ENCODE data around the gene CALU.

Gene CALU

DNA sequence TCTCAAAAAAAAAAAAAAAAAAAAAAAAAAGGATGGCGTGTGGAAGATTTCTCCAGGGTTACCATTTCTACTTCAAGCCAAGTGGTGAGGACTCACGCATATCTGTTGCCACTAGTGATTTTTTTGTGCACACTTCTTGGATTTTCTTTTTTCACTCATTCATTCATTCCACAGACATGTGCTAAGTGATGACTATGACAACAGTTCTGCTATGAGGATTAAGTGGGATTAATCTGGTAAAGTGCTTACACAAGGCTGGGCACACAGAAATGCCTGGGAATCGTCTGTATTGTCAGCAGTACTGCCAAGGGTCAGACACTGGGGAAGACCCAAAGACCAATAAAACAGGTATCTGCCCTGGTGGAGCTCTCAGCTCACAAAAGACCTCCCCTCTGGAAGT is 42.7 kb downstream of the CALU start:
- DNase-seq (no peak), ATAC-seq (ENCODE audit: insufficient read depth, low read depth) (no peak)
- H3K79me2 ChIP-seq (ENCODE audit: insufficient read depth, low read length), result no peaks in the 10 kb centered on the region
- no peak for TF ChIP-seq EZH2 (IDR thresholded peaks at IDR 0.05; ENCODE audit: borderline replicate concordance, low read depth, low read length, severe bottlenecking)
- TF ChIP-seq, protein P1, sequence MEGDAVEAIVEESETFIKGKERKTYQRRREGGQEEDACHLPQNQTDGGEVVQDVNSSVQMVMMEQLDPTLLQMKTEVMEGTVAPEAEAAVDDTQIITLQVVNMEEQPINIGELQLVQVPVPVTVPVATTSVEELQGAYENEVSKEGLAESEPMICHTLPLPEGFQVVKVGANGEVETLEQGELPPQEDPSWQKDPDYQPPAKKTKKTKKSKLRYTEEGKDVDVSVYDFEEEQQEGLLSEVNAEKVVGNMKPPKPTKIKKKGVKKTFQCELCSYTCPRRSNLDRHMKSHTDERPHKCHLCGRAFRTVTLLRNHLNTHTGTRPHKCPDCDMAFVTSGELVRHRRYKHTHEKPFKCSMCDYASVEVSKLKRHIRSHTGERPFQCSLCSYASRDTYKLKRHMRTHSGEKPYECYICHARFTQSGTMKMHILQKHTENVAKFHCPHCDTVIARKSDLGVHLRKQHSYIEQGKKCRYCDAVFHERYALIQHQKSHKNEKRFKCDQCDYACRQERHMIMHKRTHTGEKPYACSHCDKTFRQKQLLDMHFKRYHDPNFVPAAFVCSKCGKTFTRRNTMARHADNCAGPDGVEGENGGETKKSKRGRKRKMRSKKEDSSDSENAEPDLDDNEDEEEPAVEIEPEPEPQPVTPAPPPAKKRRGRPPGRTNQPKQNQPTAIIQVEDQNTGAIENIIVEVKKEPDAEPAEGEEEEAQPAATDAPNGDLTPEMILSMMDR (IDR thresholded peaks at IDR 0.05; ENCODE audit: borderline replicate concordance, extremely low read depth, low read length, poor library complexity, severe bottlenecking), result no peak
- peaks cover 2% of the 10 kb centered on the region for H3K9me3 ChIP-seq (ENCODE audit: insufficient read depth, low read length, severe bottlenecking)
- H3K4me2 ChIP-seq (ENCODE audit: insufficient read depth, low read length), result no peak overlapping the region
- no peak overlapping the region for H3K4me3 ChIP-seq (ENCODE audit: low read depth in 1 of 2, low read length in 2 of 2)
- no peaks in the 10 kb centered on the region for H3K27me3 ChIP-seq (ENCODE audit: insufficient read depth, low read length, poor library complexity)
- H3K36me3 ChIP-seq (ENCODE audit: insufficient read depth, low read length), result no peaks in the 10 kb centered on the region
- H2AFZ ChIP-seq (ENCODE audit: low read depth, low read length), result no peak overlapping the region
- no peak overlapping the region for H3K9ac ChIP-seq (ENCODE audit: low read depth, low read length)
- H3K27ac ChIP-seq (ENCODE audit: low read length), result no peak overlapping the region
- no peaks in the 10 kb centered on the region for H4K20me1 ChIP-seq (ENCODE audit: insufficient read depth, low read length)
- H3K4me1 ChIP-seq (ENCODE audit: insufficient read depth, low read length), result no peaks in the 10 kb centered on the region

DNA sequence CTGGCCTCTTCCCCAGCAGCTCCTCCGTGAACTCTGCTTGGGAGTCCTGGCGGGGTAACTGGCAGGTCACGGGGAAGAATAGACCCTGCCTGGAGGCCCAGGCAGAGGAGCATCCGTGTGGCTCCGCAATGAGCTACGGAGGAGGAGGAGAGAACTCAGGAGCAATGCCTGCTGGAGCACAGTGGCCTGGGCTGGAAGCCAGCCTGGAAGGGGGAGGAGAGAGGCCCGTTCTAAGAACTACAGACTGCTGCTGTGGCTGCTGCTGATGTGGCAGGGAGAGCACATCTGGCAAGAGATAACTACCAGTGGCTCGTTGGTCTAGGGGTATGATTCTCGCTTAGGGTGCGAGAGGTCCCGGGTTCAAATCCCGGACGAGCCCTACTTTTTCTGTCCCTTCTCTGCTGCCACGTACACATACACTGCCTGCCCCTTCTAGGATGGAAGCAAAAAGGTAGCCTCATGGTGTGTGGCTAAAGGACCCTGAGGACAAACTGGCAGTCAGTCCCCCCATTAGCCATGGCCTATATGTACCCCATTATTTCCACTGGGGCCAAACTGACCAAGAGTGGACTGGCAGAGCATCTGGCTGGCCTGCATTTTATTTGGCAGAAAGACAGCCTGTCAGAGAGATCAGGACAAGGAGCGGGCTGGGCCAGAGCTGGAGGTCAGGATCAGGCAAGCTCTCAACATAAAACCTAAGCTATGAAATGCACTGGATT is 44.1 kb downstream of the CALU start:
- no peaks in the 10 kb centered on the region for H3K36me3 ChIP-seq (ENCODE audit: insufficient read depth, low read length)
- no peak overlapping the region for H2AFZ ChIP-seq (ENCODE audit: low read depth, low read length)
- no peaks in the 10 kb centered on the region for H3K9me3 ChIP-seq (ENCODE audit: insufficient read depth, low read length, severe bottlenecking)
- TF ChIP-seq EZH2 (IDR thresholded peaks at IDR 0.05; ENCODE audit: borderline replicate concordance, low read depth, low read length, severe bottlenecking), result no peak
- TF ChIP-seq, protein P1 (IDR thresholded peaks at IDR 0.05; ENCODE audit: borderline replicate concordance, extremely low read depth, low read length, poor library complexity, severe bottlenecking), result no peak
- H3K27me3 ChIP-seq (ENCODE audit: insufficient read depth, low read length, poor library complexity), result no peaks in the 10 kb centered on the region
- H3K79me2 ChIP-seq (ENCODE audit: insufficient read depth, low read length), result no peaks in the 10 kb centered on the region
- peak; percentile 16 for DNase-seq
- no peak overlapping the region for H3K27ac ChIP-seq (ENCODE audit: low read length)
- no peak overlapping the region for H3K4me2 ChIP-seq (ENCODE audit: insufficient read depth, low read length)
- ATAC-seq (ENCODE audit: insufficient read depth, low read depth), result no peak
- no peak overlapping the region for H3K4me3 ChIP-seq (ENCODE audit: low read depth in 1 of 2, low read length in 2 of 2)
- no peaks in the 10 kb centered on the region for H4K20me1 ChIP-seq (ENCODE audit: insufficient read depth, low read length)
- H3K4me1 ChIP-seq (ENCODE audit: insufficient read depth, low read length), result no peaks in the 10 kb centered on the region
- H3K9ac ChIP-seq (ENCODE audit: low read depth, low read length), result no peak overlapping the region

DNA sequence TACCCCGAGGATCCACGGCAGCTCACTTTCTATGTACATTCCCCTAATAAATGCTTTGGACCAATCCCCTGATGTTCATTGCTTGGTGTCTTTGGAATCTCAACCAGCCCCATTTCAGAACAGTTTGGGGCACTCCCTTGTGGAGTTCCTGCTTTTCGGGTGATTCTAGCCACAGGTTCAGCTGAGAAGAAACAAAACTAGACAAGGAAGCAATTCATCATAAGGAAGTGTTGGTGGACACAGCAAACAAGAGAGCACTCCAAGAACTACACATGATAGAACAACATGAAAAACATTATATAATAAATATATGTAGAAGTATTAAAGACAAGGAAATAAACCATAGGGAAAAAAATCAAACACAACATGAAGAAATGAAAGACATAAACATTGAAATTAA is 46.6 kb downstream of the CALU start:
- TF ChIP-seq EZH2 (IDR thresholded peaks at IDR 0.05; ENCODE audit: borderline replicate concordance, low read depth, low read length, severe bottlenecking), result no peak
- TF ChIP-seq, protein P1 (IDR thresholded peaks at IDR 0.05; ENCODE audit: borderline replicate concordance, extremely low read depth, low read length, poor library complexity, severe bottlenecking), result no peak
- ATAC-seq (ENCODE audit: insufficient read depth, low read depth) (no peak), DNase-seq (no peak)
- H2AFZ ChIP-seq (ENCODE audit: low read depth, low read length), result no peak overlapping the region
- no peak overlapping the region for H3K27ac ChIP-seq (ENCODE audit: low read length)
- H3K9ac ChIP-seq (ENCODE audit: low read depth, low read length), result no peak overlapping the region
- no peak overlapping the region for H3K4me3 ChIP-seq (ENCODE audit: low read depth in 1 of 2, low read length in 2 of 2)
- H3K4me2 ChIP-seq (ENCODE audit: insufficient read depth, low read length), result no peak overlapping the region
- no peaks in the 10 kb centered on the region for H3K79me2 ChIP-seq (ENCODE audit: insufficient read depth, low read length)
- peaks cover 7% of the 10 kb centered on the region for H3K27me3 ChIP-seq (ENCODE audit: insufficient read depth, low read length, poor library complexity)
- no peaks in the 10 kb centered on the region for H3K9me3 ChIP-seq (ENCODE audit: insufficient read depth, low read length, severe bottlenecking)
- H3K4me1 ChIP-seq (ENCODE audit: insufficient read depth, low read length), result peaks cover 6% of the 10 kb centered on the region
- no peaks in the 10 kb centered on the region for H4K20me1 ChIP-seq (ENCODE audit: insufficient read depth, low read length)
- no peaks in the 10 kb centered on the region for H3K36me3 ChIP-seq (ENCODE audit: insufficient read depth, low read length)
